Osteoblast (primary cell): ENCODE results near the gene COX6A1. TPM values are rescaled to one million over a fixed set of nuclear protein-coding genes. Genes with fewer than 3 reads are reported as not detected.
A peak's percentile ranks its signal among the peaks of the same experiment; 100 is the strongest.

ENCODE experiments used
- DNase-seq: peaks from one replicate; pipeline ENCODE4 v3.0.0; 2011; ENCODE audit warnings: low spot score, mixed read lengths; ENCODE audit not compliant: insufficient read length; ENCODE audit errors: missing footprints
- H2AFZ ChIP-seq: 2 replicates; pipeline ENCODE4 v1.6.0; 2011; ENCODE audit warnings: mild to moderate bottlenecking, low read length
- H3K27ac ChIP-seq: 2 replicates; pipeline ENCODE4 v1.5.1; 2011; ENCODE audit warnings: mild to moderate bottlenecking, low read depth, low read length, moderate library complexity
- H3K27me3 ChIP-seq: 2 replicates; pipeline ENCODE4 v1.6.0; 2012; ENCODE audit warnings: mild to moderate bottlenecking, control low read depth, inconsistent platforms, low read length, moderate library complexity; ENCODE audit not compliant: insufficient read depth
- H3K36me3 ChIP-seq: 2 replicates; pipeline ENCODE4 v1.5.1; 2011; ENCODE audit warnings: mild to moderate bottlenecking, low read length, control low read depth, moderate library complexity; ENCODE audit not compliant: insufficient read depth
- H3K4me1 ChIP-seq: 2 replicates; pipeline ENCODE4 v1.5.1; 2011; ENCODE audit warnings: mild to moderate bottlenecking, low read length, control low read depth, moderate library complexity; ENCODE audit not compliant: insufficient read depth
- H3K4me2 ChIP-seq: 2 replicates; pipeline ENCODE4 v1.6.0; 2011; ENCODE audit warnings: mild to moderate bottlenecking, low read length; ENCODE audit not compliant: insufficient read depth
- H3K4me3 ChIP-seq: fragments of 200-600 bp; sonication (generic); 3 replicates; pipeline ENCODE4 v1.5.1; 2012; ENCODE audit warnings: mild to moderate bottlenecking, low read length, inconsistent platforms; ENCODE audit not compliant: insufficient read depth
- H3K79me2 ChIP-seq: 2 replicates; pipeline ENCODE4 v1.6.0; 2012; ENCODE audit warnings: mild to moderate bottlenecking, low read length, control low read depth, inconsistent platforms; ENCODE audit not compliant: insufficient read depth
- H3K9me3 ChIP-seq: 2 replicates; pipeline ENCODE4 v1.5.1; 2011; ENCODE audit warnings: low read depth, low read length, control low read depth
- H4K20me1 ChIP-seq: 2 replicates; pipeline ENCODE4 v1.6.0; 2012; ENCODE audit warnings: mild to moderate bottlenecking, low read length, control low read depth; ENCODE audit not compliant: insufficient read depth
- total RNA-seq: library from RNA; depleted of rRNA; stranded (reverse); fragments of >200 nt; gene quantifications from 2 replicates; pipeline ENCODE4 v1.2.3, GENCODE V29; 2012
- TF ChIP-seq, protein P1 (sequence below): IDR thresholded peaks from 2 replicates; pipeline ENCODE4 v1.5.1; 2011; ENCODE audit warnings: mild to moderate bottlenecking, low read depth, low read length, moderate library complexity; ENCODE audit errors: extremely low read depth

Gene COX6A1
- 224 and 256 TPM in 2 replicates for total RNA-seq

- H3K4me3 ChIP-seq = peak within 1 kb of the TSS; percentile 83
- peak; percentile 98 for DNase-seq
- peak within 1 kb of the TSS; percentile 98 for H3K4me2 ChIP-seq
These were observed at the start of gene COX6A1 for GRCh38 chr12:120437735-120438494. TSS of gene COX6A1 (plus strand) at chr12:120438113. CDS start at chr12:120438127, 14 bp downstream.

GRCh38 chr12:120388691-120389481 lies 49.0 kb upstream of the COX6A1 start:
- no peaks in the 10 kb centered on the region for H3K36me3 ChIP-seq
- no peak overlapping the region for H2AFZ ChIP-seq
- H3K4me1 ChIP-seq = no peaks in the 10 kb centered on the region
- H4K20me1 ChIP-seq = no peaks in the 10 kb centered on the region
- TF ChIP-seq, protein P1, sequence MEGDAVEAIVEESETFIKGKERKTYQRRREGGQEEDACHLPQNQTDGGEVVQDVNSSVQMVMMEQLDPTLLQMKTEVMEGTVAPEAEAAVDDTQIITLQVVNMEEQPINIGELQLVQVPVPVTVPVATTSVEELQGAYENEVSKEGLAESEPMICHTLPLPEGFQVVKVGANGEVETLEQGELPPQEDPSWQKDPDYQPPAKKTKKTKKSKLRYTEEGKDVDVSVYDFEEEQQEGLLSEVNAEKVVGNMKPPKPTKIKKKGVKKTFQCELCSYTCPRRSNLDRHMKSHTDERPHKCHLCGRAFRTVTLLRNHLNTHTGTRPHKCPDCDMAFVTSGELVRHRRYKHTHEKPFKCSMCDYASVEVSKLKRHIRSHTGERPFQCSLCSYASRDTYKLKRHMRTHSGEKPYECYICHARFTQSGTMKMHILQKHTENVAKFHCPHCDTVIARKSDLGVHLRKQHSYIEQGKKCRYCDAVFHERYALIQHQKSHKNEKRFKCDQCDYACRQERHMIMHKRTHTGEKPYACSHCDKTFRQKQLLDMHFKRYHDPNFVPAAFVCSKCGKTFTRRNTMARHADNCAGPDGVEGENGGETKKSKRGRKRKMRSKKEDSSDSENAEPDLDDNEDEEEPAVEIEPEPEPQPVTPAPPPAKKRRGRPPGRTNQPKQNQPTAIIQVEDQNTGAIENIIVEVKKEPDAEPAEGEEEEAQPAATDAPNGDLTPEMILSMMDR = no peak
- DNase-seq = peak; percentile 8
- peaks cover 19% of the 10 kb centered on the region for H3K27me3 ChIP-seq
- no peak overlapping the region for H3K4me2 ChIP-seq
- no peak overlapping the region for H3K27ac ChIP-seq
- no peaks in the 10 kb centered on the region for H3K9me3 ChIP-seq
- no peak overlapping the region for H3K4me3 ChIP-seq
- no peaks in the 10 kb centered on the region for H3K79me2 ChIP-seq

More at GRCh38 chr12:120437735-120438494, at the start of gene COX6A1:
- no peaks in the 10 kb centered on the region for H3K9me3 ChIP-seq
- peak within 1 kb of the TSS; percentile 100 for H2AFZ ChIP-seq
- peaks cover 19% of the 10 kb centered on the region for H3K36me3 ChIP-seq
- peaks cover 15% of the 10 kb centered on the region for H4K20me1 ChIP-seq
- no peaks in the 10 kb centered on the region for H3K27me3 ChIP-seq
- peaks cover 14% of the 10 kb centered on the region for H3K4me1 ChIP-seq
- peaks cover 43% of the 10 kb centered on the region for H3K79me2 ChIP-seq
- TF ChIP-seq, protein P1 = no peak
- H3K27ac ChIP-seq = peak within 1 kb of the TSS; percentile 47

GRCh38 chr12:120390540-120391120 lies 47.3 kb upstream of the COX6A1 start:
- no peak overlapping the region for H2AFZ ChIP-seq
- H3K27me3 ChIP-seq = peaks cover 31% of the 10 kb centered on the region
- no peak overlapping the region for H3K4me3 ChIP-seq
- no peak overlapping the region for H3K27ac ChIP-seq
- H3K4me1 ChIP-seq = no peaks in the 10 kb centered on the region
- no peaks in the 10 kb centered on the region for H3K36me3 ChIP-seq
- TF ChIP-seq, protein P1 = no peak
- H3K4me2 ChIP-seq = no peak overlapping the region
- no peaks in the 10 kb centered on the region for H3K9me3 ChIP-seq
- H4K20me1 ChIP-seq = peaks cover 2% of the 10 kb centered on the region
- no peaks in the 10 kb centered on the region for H3K79me2 ChIP-seq
- DNase-seq = no peak
